ENCODE results near the gene SIK3.
"Not testable (repeated sequence)": the region's sequence is repeated elsewhere in the genome, so short reads cannot be mapped to it uniquely, and the experiment has no call there.

Gene SIK3

DNA sequence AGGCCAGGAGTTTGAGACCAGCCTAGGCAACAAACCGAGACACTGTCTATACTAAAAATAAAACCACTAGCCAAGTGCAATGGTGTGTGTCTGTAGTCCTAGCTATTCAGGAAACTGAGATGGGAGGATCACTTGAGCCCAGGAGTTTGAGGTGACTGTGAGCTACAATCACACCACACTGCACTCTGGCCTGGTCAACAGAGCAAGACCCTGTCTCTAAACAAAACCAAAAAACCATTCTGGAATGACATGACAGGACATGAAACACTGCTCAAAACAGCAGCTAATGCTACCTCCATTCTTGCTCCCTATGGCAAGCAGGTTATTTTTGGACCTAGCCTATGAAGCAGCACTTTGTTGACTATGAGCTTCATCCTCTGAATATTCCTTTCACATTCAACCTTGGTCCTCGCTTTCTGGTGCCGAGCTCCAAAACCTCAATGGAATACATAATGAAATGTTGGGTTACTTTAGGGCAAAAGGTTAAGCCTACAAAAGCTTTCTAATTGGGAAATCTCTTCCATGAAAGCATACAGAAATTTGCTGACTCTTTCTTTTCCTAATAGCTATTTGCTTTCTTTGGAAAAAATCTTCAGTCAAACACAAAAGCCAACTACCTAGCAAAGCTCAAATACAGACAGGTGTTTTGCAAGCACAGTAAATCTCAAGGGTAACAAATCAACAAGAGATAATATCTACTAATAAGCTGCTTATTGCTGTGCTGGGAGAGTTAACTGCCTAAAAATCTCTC, 21.1 kb downstream of the SIK3 start:
- DNase-seq (ENCODE audit: low read depth in 3 of 3): no peak

DNA sequence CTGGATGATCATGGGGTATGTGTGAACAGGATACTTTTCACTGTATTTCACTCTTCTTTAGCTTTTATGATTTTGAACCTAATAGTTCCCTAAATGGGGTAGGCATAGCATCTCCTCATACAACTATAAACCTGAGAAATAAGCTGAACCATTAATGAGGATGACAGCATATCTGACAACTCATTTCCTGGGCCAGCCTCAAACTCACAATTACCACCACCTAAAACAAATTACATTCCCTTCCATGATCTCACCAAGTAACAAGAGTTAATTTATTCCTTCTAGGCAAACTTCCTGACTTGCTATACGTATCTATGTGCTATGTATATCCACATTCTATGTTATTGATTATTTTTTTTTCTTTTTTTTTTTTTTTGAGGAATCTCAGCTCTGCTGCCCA, 23.0 kb downstream of the SIK3 start:
- DNase-seq (ENCODE audit: low read depth in 3 of 3): no peak

DNA sequence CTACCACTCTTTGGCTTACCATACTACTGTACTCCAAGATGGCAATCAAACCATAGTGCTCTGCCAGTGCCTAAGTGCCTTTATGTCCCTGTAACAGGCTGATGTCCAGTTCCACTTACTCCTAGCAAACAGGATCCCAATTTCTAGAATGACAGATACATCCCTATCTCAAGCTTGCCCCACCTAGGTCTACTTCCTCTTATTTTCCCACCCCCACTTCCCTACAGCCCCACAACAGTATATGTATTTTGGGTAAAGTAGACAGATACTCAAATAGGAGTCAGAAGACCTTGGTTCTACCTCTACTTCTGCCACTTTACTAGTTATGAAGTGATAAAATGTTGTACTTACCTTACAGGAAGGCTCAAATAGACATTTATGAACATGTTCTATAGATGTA, 24.1 kb downstream of the SIK3 start:
- no peak for DNase-seq (ENCODE audit: low read depth in 3 of 3)

DNA sequence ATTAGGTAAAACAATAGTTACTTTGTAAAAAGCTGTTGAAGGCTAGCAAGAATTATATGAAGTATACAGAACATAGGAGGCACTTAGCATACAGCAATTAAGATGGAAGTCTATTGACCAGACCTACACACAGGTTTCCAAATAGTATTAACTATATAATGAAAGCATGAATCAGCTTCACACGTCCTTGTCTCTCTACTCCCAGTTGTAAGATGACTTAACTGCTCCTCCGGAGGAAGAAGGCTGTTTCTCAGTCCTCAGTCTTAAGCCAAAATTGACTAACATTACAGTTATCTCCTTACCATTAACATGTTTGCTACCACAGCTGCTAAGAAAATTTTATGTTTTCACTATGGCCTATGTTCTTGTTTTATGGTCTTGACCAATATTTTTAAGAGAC, 24.7 kb downstream of the SIK3 start:
- no peak for DNase-seq (ENCODE audit: low read depth in 3 of 3)

DNA sequence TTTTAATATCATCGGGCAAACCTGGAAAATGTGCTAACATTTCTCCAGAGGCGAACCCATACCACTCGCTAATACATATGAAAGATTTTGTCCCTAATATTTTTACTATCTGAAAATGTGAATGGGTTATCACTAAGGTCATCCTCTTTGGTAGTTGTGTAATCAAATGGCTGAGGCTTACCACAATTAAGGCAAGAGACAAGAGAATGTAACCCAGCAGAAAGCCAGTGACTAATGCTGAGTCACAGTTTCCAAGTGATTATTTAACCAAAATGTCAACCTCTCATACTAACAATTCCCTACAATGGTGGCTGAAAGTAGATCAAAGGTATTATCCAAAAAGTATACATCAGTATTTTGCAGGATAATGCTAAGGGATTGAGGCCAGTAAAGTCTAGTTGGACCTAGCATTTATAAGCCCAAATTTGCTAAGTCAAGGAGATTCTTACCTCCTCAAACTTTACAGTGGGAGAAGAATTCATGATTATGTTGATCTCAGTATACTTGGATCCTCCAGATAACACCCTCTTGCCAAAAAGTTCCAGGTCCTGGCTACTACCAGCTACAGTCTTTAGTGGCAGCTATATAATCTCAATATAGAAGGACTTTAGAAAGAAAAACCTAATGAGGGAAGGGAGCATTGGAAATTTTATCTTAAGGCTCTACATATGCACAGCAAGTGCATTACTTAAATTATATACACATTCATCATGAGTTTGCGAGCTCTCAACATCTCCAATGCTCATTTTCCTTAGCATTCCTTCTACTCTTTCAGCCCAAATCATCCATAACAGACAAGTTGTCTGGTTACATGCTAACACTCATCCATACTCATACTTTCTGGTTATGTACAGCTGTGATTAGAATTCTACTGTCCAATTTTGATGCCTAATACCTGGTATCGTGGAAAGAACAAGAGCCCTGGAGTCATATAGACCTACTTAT, 25.4 kb downstream of the SIK3 start:
- DNase-seq (ENCODE audit: low read depth in 3 of 3): no peak

DNA sequence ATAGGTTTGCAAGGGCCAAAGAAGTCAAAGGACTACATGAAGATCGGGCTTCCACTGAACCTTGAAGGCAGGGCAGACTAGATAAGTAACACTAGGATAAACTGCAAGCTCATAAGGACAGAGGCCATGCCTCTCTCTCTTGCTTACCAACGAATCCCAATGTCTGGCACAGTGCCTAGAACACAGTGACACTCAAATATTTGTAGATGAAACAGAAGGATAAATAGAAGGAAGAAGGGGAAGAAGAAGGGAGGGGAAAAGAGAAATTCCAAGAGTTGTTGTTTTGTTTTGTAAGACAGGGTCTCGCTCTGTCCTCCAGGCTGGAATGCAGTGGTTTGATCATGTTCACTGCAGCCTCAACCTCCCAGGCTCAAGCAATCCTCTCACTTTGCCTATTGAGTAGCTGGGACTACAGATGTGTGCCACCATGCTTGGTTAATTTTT, 26.9 kb downstream of the SIK3 start:
- no peak for DNase-seq (ENCODE audit: low read depth in 3 of 3)

DNA sequence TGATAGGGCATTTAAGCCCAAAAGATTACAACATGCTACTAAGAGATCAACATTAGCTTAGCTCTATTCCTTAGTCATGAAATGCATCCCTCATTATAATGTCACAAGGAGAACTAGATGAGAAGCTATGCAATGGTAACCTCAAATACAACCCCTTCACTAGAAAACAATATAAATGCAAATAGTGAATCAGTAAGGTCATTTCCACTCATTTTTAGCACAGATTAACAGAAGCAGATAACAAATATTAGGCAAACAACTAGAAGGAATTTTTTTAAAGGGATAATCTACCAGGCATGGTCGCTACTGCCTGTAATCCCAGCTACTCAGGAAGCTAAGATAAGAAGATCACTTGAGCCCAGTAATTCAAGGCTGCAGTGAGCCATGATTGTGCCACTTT, 28.2 kb downstream of the SIK3 start:
- no peak for DNase-seq (ENCODE audit: low read depth in 3 of 3)

DNA sequence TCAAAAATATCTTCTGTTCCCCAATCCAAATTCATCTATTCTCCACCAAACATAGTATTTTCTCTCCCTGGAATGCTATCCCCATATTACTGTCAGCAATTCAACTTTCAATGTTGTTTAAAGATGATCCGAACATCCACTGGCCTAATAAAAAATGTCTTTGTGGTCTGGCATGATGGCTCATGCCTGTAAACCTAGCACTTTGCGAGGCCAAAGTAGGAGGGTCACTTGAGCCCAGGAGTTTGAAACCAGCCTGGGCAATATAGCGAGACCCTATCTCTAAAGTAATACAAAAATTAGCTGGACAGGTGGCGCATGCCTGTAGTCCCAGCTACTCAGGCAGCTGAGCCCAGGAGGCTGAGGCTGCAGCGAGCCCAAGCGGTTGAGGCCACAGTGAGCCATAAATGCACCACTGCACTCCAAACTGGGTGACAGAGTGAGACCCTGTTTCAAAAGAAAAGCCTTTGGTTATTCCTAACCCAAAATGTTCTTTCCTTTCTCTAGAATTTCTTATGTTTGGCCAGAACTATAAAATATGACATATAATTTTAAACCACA, 29.8 kb downstream of the SIK3 start:
- DNase-seq (ENCODE audit: low read depth in 3 of 3): no peak

DNA sequence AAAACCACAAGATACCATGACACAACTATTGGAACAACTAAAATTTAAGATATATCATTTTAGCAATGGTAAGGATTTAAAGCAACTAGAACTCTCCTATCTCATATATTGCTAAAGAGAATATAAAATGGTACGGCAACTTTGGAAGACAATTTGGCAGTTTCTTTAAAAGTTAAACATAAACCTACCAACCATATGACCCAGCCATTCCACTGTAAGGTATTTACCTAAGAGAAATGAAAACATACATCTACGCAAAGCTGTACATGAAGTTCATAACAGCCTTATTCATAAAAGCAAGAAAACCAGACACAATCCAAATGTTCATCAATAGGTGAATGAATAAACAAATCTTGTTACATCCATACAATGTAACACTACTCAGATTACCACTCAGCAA, 31.3 kb downstream of the SIK3 start:
- no peak for DNase-seq (ENCODE audit: low read depth in 3 of 3)

DNA sequence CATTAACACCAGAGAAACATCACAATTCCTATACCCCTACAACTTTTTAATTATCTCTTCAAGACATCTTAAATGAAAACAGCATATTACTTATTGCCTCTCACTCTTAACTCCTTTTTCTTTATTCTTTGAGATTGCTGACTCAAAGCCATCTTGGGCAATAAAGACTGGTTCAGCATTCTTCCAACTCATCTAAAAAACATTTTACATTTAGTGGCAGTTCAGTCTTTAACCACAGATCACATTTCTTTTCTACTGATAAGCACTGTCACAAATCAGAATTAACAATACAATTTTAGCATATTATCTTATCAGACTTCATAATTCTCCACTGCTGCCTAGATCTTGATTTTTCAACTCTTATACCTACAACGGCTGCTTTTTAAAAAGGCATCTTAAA, 34.0 kb downstream of the SIK3 start:
- no peak for DNase-seq (ENCODE audit: low read depth in 3 of 3)

DNA sequence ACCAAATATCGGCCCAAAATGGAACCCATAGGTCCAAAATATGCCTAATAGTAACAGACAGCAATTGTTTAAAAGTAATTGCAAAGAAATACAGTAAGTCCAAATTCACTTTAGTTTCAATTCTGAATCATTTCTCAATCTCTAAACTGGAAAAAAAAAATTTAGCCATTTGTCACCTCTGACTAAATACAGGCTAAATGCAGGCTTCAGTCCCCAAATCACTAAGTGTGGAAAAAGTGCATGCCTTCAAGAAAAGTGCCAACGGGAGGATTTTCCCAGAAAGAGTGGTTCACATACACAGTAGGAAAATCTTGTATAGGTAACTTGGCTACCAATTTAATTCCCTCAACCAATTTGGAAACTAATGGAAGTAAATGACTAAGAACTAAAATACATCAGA, 35.7 kb downstream of the SIK3 start:
- no peak for DNase-seq (ENCODE audit: low read depth in 3 of 3)

DNA sequence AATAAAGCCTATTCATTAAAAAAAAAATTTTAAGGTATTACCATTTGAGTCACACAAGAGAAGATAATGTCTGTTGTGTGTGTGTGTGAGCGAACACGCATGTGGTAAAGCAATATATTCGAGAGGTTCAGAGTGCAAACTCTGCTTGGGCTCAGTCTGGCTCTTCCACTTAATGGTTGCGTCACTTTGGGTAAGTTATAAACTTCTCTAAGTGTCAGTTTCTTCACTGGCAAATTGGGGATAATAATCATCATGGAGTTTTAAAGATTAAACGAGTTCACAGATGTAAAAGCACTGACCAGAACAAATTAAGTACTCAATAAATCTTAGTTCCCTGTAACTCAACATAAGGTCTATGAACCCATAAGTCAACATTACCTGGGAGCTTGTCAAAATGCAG, 37.0 kb downstream of the SIK3 start:
- no peak for DNase-seq (ENCODE audit: low read depth in 3 of 3)

DNA sequence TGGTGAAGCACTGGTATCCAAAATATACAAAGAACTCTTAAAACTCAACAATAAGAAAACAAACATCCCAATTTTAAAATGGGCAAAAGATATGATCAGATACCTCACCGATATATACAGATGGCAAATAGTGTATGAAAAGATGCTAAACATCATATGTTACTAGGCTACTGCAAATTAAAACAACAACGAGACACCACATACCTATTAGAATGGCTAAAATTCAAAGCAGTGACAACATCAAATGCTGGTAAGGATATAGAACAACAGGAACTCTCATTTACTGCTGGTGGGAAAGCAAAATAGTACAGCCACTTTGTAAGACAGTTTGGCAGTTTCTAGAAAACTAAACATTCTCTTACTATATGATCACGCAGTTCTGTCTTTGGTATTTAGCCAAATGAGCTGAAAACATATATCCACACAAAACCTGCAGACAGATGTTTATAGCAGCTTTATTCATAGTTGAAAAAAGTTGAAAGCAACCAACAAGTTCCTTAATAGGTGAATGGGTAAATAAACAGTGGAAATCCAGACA, 38.5 kb downstream of the SIK3 start:
- DNase-seq (ENCODE audit: low read depth in 3 of 3): no peak

DNA sequence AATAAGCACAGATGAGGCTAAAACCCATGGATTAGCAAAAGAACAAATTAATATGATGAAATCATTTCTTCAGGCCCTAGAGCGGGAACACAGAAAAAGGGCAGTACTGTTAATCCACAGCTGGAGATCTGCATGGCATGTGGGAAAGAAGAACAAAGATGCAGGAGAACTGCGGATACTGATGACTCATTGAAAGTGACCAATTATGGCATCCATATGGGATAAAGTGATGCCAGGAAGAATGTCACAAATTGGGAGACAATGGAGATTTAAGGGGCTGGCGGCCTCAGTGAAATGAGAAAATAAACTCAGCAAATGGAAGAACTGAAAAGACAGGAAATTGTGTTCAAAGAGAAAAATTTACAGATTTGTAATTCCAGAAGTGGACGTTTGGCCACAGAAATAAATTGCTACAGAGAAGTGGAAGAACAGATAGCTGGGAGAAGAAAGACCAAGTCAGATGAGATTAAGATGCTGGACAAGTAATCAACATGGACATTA, 39.4 kb downstream of the SIK3 start:
- DNase-seq (ENCODE audit: low read depth in 3 of 3): no peak

DNA sequence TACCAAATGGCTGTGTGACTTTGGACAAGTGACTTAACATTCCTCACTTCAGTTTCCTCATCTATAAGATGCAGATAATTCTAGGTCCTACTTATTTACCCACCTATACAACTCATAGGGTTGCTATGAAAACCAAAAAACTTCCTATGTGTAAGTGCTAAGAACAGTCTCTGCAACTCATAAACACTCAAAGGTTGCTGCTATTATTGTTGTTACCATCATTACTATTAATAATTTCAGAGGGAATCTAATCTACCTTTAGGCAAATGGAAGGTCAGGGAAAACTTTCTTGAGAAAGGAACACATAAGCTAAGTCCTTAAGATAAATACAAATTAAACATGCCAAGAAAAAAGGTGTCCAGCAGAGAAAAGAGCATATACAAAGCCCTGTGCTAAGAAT, 40.5 kb downstream of the SIK3 start:
- no peak for DNase-seq (ENCODE audit: low read depth in 3 of 3)

DNA sequence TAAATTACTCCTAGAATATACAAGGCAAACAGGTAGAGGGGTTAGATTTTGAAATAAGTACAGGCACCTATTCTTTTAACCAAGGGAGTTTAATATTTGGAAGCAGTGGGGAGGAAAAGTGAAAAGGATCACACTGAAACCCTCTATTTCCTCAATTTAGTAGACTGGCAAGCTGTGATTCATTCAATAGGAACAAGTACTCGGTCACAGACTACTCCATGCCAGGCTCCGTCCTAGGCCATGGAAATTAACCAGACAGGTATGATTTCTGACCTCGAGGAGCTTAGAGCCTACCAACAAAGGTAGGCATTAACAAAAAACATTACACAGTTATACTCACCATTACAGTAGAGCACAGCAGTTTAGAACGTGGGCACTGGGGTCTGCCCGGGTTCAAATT, 40.9 kb downstream of the SIK3 start:
- DNase-seq (ENCODE audit: low read depth in 3 of 3): no peak

DNA sequence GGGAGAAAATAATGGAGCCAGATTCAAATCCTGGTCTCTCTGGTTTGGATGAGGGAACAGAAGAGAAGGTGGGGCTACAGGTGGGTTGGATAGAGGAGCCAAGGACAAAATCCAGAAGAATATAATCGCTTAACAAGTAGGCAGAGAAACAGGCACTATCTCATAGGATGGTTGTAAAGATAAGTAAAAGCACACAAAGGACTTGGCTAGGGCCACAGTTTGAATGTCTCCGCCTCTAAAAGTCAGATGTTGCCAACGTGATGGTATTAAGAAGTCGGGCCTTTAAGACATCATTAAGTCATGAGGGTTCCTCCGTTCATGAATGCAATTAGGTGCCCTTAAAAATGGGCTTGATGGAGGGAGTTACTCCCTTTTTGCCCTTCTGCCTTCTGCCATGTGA, 42.8 kb downstream of the SIK3 start:
- DNase-seq (ENCODE audit: low read depth in 3 of 3): no peak

DNA sequence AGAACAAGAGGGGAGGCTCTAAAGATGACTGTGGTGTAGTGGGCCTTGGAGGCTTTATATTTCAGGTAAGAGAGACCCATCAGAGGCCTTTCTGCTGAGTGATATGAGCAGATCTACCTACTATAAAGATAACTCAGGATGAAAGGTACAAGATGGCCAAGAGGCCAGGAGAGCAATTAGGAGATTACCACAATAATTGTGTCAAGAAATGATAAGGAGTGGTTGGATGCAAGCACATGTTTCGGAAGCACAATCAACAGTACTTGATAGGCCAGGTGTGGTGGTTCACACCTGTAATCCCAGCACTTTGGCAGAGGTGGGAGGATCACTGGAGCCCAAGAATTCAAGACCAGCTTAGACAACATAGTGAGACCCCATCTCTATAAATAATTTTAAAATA, 43.8 kb downstream of the SIK3 start:
- no peak for DNase-seq (ENCODE audit: low read depth in 3 of 3)

DNA sequence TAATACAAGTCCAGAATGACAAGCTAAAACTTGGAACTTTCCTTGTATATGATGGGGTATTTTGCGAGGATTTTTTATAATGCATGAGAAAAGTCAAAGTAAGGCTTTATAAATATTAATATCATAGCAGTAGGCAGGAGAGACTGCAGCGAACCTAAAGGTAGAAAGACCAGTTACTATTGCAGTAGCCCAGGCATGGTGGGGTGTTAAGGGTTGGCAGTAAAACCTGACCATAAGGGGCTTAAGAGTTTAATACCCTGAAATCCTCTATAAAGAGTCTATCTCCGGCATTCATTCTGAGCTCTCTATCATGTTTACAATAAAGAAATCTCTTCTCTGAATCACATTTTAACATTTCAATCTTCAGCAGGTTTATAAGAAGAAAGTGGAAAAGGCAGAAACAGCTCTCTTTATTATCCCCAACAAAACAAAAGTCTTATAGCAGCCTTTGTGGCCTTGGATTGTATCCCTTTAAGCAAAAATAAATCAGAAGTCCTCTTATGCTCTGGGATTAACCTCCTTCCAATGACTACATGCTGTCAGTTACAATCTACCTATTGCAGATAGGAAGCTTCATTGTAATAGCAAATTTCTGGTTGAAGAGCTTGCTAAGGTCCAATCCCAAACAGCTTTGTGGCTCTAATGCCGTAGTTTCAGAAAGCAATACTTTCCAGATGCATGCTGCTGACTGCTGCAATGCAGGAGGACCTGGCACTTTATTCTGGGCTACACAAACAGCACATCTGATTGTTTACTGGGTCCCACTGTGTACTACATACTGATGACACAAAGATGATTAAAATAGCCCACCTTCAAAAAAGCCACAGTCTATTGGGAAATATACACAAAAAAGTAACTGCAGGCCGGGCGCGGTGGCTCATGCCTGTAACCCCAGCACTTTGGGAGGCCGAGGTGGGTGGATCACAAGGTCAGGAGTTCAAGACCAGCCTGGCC, 45.8 kb downstream of the SIK3 start:
- DNase-seq (ENCODE audit: low read depth in 3 of 3): no peak

DNA sequence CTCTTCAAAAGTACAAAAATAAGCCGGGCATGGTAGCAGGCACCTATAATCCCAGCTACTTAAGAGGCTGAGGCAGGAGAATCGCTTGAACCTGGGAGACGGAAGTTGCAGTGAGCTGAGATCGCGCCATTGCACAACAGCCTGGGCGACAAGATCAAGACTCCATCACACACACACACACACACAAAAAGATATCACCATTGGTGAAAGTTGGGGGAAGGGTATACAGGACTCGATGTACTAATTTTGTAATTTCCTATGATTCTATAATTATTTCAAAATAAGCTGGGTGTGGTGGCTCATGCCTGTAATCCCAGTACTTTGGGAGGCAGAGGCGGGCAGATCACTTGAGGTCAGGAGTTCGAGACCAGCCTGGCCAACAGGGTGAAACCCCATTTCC, 48.1 kb downstream of the SIK3 start:
- DNase-seq (ENCODE audit: low read depth in 3 of 3): not testable (repeated sequence)

DNA sequence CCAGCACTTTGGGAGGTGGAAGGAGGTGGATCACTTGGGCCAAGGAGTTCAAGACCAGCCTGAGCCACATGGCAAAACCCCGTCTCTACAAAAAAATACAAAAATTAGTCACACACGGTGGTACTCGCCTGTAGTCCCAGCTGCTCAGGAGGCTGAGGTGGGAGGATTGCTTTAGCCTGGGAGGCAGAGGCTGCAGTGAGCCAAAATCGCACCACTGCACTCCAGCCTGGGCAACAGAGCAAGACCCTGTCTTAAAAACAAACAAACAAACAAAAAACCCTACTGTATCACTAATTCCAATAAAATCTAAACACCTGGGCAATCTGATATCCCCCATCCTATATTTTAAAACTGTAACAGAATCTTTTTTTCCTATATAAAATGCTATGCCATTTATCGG, 51.6 kb downstream of the SIK3 start:
- not testable (repeated sequence) for DNase-seq (ENCODE audit: low read depth in 3 of 3)
